Esophagus muscularis mucosa (tissue), 4 donors: ENCODE measurements around the gene MITF.

Experiments used
- CTCF ChIP-seq, 3 experiments: fragments of 200-600 bp in 2 of 3; fragments of 450-650 bp in 1 of 3; sonication (generic) in 2 of 3; IDR thresholded peaks; one replicate each; pipeline ENCODE4 v1.5.1; 2017 to 2019; ENCODE audit warnings: antibody characterized with exemption in 3 of 3, mild to moderate bottlenecking in 2 of 3, moderate library complexity in 1 of 3
- EP300 ChIP-seq: sonication (generic); formaldehyde crosslinking; IDR thresholded peaks from one replicate; pipeline ENCODE4 v1.6.1; 2017; ENCODE audit warnings: antibody characterized with exemption
- POLR2A ChIP-seq: fragments of 450-650 bp; IDR thresholded peaks from one replicate; pipeline ENCODE4 v1.6.1; 2017; ENCODE audit warnings: antibody characterized with exemption, moderate library complexity, mild to moderate bottlenecking, low read depth
- POLR2AphosphoS5 ChIP-seq, 2 donors: sonication (generic); formaldehyde crosslinking; IDR thresholded peaks; one replicate each; pipeline ENCODE4 v1.6.1; 2017; ENCODE audit warnings: antibody characterized with exemption in 2 of 2

GRCh38 chr3:69906351-69906966 lies 167.2 kb downstream of the MITF start:
- TF ChIP-seq POLR2AphosphoS5 (IDR thresholded peaks at IDR 0.05): no peak
- no peak for TF ChIP-seq POLR2A
- no peak for TF ChIP-seq CTCF (IDR thresholded peaks at IDR 0.05)
- TF ChIP-seq EP300: no peak
